Body of pancreas (tissue), 4 donors: Measurements from ENCODE around the gene KIAA1614. TPM values are rescaled to one million over a fixed set of nuclear protein-coding genes. Genes with fewer than 3 reads are reported as not detected.

Experiments
- ATAC-seq: fragments of 150-250 bp; one replicate; pipeline ENCODE4 v1.9.1; 2016
- DNase-seq, 4 donors: peaks; one replicate each; pipeline ENCODE4 v3.0.0-alpha.2; 2019
- H3K27ac ChIP-seq, 4 donors: fragments of 200-600 bp; sonication (generic); 1 replicate in 3 of 4; 2 replicates in 1 of 4; pipeline versions ENCODE4 v1.5.1 to v1.6.1; 2016 to 2019; ENCODE audit warnings: mild to moderate bottlenecking in 1 of 4, mixed read lengths in 1 of 4, moderate library complexity in 1 of 4
- H3K27me3 ChIP-seq, 2 donors: fragments of 200-600 bp; sonication (generic); one replicate each; pipeline ENCODE4 v1.6.0; 2016; ENCODE audit warnings: mild to moderate bottlenecking in 1 of 2
- H3K36me3 ChIP-seq, 2 donors: fragments of 200-600 bp; sonication (generic); replicated peaks in 1 of 2; 2 replicates each; pipeline ENCODE4 v1.5.1; 2016; ENCODE audit warnings: low read depth in 2 of 2; ENCODE audit not compliant: insufficient read depth in 1 of 2
- H3K4me1 ChIP-seq: fragments of 200-600 bp; sonication (generic); one replicate; pipeline ENCODE4 v1.6.0; 2016
- H3K4me3 ChIP-seq, 2 donors: fragments of 200-600 bp; sonication (generic); 1 replicate in 1 of 2; 2 replicates in 1 of 2; pipeline ENCODE4 v1.5.1; 2016 to 2019
- H3K9me3 ChIP-seq, 3 donors: fragments of 200-600 bp; sonication (generic); 1 replicate in 2 of 3; 2 replicates in 1 of 3; pipeline ENCODE4 v1.5.1; 2016
- POLR2A ChIP-seq, 3 donors: fragments of 450-650 bp; IDR thresholded peaks; one replicate each; pipeline ENCODE4 v1.6.1; 2016; ENCODE audit warnings: antibody characterized with exemption in 3 of 3, mild to moderate bottlenecking in 2 of 3
- WGBS, 2 donors: methylation state at CpG; one replicate each; pipeline ENCODE4 v1.1.5; 2017; 5-methylcytosine and 5-hydroxymethylcytosine counted together
- intact Hi-C: fragments of 100-400 bp; cut with DNase I; formaldehyde crosslinking; loops from one replicate; pipeline ENCODE4 v1.15.1; 2023
- total RNA-seq, 2 donors: library from RNA; depleted of rRNA; stranded (reverse); fragments of >200 nt; gene quantifications; one replicate each; pipeline ENCODE4 v1.1.0, GENCODE V29; 2016
- TF ChIP-seq, protein P1 (sequence below), 7 experiments: fragments of 450-650 bp in 4 of 7; fragments of 200-600 bp in 3 of 7; sonication (generic) in 3 of 7; IDR thresholded peaks; one replicate each; pipeline ENCODE4 v1.5.1; 2016 to 2019; ENCODE audit warnings: antibody characterized with exemption in 7 of 7

KIAA1614 gene
- total RNA-seq, 2 donors from 2014 or later: 0.52 to 4.3 TPM

DNA sequence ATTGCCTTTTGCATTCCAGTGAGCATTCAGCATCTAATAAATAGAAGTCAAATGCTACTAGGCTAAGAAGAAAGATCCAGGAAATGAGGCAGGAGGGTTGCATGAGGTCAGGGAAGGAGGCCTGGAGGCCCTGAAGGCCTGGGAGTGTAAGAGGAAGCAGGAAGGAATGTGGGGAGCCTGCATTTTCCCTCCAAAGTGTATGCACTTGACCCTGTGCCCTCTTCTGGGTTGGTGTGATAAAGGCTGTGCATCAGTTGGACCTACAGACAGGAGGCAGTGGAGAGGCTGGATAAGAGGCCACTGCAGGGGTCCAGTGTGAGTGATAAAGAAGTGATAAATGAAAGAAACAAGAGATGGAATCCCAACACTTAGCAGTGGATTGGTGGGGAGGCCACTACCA is 20.4 kb downstream of the KIAA1614 start:
- no peak overlapping the region for H3K4me3 ChIP-seq
- no peaks in the 10 kb centered on the region for H3K27me3 ChIP-seq
- H3K36me3 ChIP-seq: no peaks in the 10 kb centered on the region
- ATAC-seq (no peak), DNase-seq (no peak)
- TF ChIP-seq POLR2A (IDR thresholded peaks at IDR 0.05): no peak
- TF ChIP-seq, protein P1, sequence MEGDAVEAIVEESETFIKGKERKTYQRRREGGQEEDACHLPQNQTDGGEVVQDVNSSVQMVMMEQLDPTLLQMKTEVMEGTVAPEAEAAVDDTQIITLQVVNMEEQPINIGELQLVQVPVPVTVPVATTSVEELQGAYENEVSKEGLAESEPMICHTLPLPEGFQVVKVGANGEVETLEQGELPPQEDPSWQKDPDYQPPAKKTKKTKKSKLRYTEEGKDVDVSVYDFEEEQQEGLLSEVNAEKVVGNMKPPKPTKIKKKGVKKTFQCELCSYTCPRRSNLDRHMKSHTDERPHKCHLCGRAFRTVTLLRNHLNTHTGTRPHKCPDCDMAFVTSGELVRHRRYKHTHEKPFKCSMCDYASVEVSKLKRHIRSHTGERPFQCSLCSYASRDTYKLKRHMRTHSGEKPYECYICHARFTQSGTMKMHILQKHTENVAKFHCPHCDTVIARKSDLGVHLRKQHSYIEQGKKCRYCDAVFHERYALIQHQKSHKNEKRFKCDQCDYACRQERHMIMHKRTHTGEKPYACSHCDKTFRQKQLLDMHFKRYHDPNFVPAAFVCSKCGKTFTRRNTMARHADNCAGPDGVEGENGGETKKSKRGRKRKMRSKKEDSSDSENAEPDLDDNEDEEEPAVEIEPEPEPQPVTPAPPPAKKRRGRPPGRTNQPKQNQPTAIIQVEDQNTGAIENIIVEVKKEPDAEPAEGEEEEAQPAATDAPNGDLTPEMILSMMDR (IDR thresholded peaks at IDR 0.05): no peak
- H3K9me3 ChIP-seq: no peaks in the 10 kb centered on the region
- H3K27ac ChIP-seq: no peak overlapping the region
- H3K4me1 ChIP-seq: no peaks in the 10 kb centered on the region
- intact Hi-C loops: no loop called here

DNA sequence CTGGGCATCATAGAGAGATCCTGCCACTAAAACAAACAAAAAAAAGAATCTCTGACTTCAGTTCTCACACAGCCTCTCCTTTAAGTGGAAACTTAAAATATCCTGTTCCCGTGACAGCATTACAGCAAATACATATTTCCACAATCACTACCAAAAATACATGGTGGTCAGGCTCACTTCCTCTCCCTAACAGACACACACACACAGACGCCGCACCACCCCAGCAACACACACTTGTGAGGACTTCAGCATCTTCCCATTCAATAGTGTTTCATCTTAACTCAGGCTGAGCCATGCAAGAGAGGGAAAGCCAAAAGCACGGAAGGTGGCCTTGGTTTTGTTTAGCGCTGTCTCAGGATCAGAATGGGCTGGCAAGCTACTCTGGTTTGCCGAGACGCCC is 21.9 kb downstream of the KIAA1614 start:
- no peaks in the 10 kb centered on the region for H3K36me3 ChIP-seq
- intact Hi-C loops: no loop called here
- no peaks in the 10 kb centered on the region for H3K9me3 ChIP-seq
- 61 to 70% methylated on average over 5 to 7 of the region's 7 CpGs for WGBS, 2 donors
- TF ChIP-seq, protein P1 (IDR thresholded peaks at IDR 0.05): no peak
- no peak for TF ChIP-seq POLR2A (IDR thresholded peaks at IDR 0.05)
- H3K4me3 ChIP-seq: no peak overlapping the region
- DNase-seq: no peak
- no peaks in the 10 kb centered on the region for H3K27me3 ChIP-seq
- ATAC-seq: no peak
- H3K27ac ChIP-seq: no peak overlapping the region
- H3K4me1 ChIP-seq: no peaks in the 10 kb centered on the region

DNA sequence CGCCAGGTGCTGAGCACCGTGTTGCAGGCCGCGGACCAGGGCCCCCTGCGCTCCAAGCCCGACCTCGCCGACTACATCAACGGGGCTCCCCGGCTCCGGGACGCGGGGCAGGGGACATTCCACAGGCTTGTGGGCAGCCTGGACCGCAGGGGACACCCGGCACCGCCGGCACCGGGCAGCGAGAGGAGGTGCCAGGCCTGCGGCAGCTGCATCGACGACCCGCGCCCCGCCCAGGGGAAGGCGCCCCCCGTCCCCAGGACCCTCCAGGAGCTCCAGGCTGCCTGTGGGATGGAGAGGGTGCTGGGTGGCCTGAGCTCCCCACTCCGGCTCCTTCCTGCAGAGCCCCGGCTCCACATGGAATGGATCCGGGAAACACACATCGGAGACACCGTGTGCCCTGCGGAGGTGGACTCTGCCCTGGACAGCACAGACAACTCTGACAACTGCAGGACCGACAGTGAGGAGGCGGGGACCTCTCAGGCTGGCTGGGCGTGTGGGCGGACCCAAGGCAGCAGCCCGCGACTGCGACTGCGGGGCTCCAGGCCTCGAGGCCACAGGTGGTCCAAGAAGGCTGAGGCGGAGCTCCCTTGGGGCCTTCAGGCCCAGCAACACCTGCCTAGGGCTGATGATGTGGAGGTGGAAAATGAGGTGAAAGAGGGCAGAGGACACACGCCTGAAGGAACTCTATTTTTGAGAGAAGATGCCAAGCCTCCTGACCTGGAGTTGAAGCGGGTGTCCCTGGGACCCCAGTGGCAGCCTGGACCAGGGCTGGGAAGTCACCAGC is 22.8 kb downstream of the KIAA1614 start:
- no peaks in the 10 kb centered on the region for H3K9me3 ChIP-seq
- H3K36me3 ChIP-seq: no peaks in the 10 kb centered on the region
- no peak overlapping the region for H3K4me3 ChIP-seq
- ATAC-seq (peak; percentile 30), DNase-seq (peak in 1 of 4 donors; percentile 23)
- H3K4me1 ChIP-seq: no peaks in the 10 kb centered on the region
- intact Hi-C loops: no loop called here
- no peak for TF ChIP-seq POLR2A (IDR thresholded peaks at IDR 0.05)
- TF ChIP-seq, protein P1 (IDR thresholded peaks at IDR 0.05): no peak
- H3K27me3 ChIP-seq: no peaks in the 10 kb centered on the region
- H3K27ac ChIP-seq: no peak overlapping the region
- WGBS, 2 donors: 56 to 65% methylated on average over 16 to 34 of the region's 45 CpGs

DNA sequence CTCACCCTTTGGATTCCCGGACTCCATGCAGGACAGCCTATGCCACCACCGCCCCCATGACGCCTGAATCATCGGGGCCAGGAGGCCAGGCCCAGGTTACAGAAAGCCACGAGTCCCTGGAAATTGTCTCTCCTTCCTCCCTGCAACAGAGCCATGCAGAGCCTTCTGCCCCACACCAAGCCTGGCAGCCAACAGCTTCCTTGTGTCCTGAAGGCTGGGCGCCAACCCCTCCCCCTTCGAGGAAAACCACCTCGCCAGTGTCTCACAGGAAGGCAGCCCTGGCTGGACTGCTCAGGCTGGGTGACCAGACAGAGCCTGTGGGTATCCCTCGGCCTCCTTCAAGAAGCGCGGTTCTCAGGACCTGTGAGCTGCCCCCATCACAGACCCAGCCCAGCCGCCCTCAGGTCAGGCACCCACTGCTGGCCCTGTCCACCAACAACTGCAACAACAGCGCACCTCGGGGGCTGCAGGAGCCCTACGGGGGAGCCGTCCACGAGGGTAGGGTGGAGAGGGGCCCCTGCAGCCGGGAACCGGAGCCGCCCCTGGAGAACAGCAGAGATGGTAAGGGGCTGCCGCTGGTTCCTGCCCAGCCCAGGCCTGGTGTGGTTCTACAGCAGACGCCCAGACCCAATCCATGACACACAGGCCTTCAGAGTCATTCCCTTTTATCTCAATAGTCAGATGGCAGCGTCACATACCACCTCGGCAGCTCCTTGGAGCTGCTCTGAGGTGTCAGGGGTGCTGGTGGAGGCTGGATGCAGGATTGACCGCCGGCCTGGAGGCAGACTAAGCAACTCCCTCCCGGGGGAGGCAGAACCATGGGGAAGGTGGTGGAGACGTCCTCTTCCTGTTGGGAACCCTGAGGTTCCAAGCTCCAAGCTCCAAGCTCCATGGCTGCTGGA is 23.7 kb downstream of the KIAA1614 start:
- Histone ChIP-seq H3K36me3 (no peaks in the 10 kb centered on the region), H3K4me3 (no peak overlapping the region), H3K9me3 (no peaks in the 10 kb centered on the region), H3K27ac (no peak overlapping the region), H3K27me3 (no peaks in the 10 kb centered on the region), H3K4me1 (no peaks in the 10 kb centered on the region)
- TF ChIP-seq POLR2A (IDR thresholded peaks at IDR 0.05): no peak
- TF ChIP-seq, protein P1 (IDR thresholded peaks at IDR 0.05): no peak
- DNase-seq (no peak), ATAC-seq (peak; percentile 6)
- WGBS, 2 donors: 85 to 91% methylated on average over 11 to 20 of the region's 28 CpGs
- intact Hi-C loops: no loop called here
